ENCODE results near the gene CCDC40.

CCDC40 gene

GRCh38 chr17:80119271-80119791 lies 82.9 kb downstream of the CCDC40 start:
- no peak for DNase-seq

DNA sequence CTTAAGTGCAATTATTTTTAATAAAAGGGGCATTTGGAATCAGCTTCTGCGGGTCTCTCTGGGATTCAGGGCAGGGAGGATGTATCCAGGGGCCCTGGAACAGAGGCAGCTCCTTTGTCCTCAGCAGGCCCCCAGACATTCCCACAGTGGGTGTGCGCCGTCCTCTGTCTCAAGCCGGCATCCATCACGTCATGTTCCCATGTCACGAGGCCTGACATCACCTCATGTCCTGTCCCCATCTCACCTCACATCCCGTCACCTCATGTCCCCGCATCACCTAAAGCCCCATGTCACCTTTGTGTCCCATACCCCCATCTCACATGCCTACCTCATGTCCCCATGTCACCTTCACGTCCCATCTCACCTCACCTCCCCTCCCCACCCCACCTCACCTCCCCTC lies 83.4 kb downstream of the CCDC40 start:
- DNase-seq: no peak

GRCh38 chr17:80122026-80122575 lies 85.7 kb downstream of the CCDC40 start:
- no peak for DNase-seq

DNA sequence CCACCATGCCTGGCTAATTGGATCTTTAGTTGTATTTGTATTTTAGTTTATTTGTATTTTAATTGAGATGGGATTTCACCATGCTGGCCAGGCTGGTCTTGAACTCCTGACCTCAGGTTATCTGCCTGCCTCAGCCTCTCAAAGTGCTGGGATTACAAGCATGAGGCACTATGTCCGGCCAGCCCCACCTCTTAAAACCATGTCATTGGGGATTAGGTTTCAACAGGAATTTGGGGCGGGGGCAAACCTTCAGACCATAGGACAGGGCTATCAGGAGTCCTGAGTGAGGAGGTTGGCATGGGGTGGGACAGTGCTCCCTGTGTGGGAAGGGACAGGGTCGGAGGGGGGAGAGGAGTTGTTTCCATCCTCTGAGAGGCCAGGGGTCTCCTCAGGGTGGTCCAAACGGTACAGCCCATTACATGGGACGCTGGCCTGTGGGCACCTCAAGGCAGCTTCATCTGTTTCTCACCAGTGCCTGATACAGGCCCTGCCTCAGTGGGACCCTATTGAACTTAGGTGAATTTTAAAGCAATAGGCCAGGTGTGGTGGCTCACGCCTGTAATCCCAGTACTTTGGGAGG lies 86.6 kb downstream of the CCDC40 start:
- no peak for DNase-seq

GRCh38 chr17:80123791-80124190 lies 87.3 kb downstream of the CCDC40 start:
- DNase-seq: no peak

DNA sequence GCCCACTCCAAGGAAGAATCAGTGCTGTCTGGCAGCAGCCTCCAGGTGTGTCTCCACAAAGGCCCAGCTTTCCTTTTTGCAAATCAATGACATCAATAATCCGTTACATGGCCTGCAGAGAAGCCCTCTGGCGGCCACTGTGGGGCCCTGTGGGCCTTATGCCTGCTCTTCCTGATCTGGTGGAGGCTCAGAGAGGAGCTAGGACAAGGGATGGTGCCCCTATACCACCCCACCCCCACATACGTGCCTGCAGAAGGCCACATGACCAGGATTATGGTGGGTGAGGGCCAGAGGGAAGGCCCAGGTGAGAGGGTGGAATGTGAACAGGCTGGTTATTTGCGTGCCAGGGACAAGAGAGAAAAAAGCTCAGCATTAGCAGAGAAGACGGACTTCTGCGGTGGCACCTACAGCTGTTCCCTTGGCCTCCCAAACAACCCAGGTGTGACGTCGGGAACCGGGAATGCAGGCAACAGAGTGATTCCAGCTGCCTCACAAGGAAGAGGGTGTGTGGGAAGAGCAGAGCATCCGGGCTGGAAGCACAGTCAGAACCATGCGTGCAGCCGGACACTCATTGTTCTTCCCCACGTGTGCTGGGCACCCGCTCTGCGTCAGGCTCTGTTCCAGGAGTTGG lies 88.0 kb downstream of the CCDC40 start:
- DNase-seq: no peak

- no peak for DNase-seq
Observed at GRCh38 chr17:80125656-80126448, 89.4 kb downstream of the CCDC40 start.

DNA sequence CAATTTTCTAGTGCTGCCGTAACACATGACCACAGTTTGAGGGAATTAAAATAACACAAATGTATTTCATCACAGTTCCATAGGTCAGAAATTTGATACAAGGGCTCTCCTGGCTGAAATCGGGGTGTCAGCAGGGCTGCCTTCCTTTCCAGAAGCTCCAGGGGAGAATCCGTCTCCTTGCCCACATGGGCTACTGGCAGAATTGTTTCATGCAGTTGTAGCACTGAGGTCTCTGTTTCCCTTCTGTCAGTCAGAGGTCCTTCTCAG lies 89.9 kb downstream of the CCDC40 start:
- no peak for DNase-seq

GRCh38 chr17:80129006-80129565 lies 92.6 kb downstream of the CCDC40 start:
- DNase-seq: no peak

DNA sequence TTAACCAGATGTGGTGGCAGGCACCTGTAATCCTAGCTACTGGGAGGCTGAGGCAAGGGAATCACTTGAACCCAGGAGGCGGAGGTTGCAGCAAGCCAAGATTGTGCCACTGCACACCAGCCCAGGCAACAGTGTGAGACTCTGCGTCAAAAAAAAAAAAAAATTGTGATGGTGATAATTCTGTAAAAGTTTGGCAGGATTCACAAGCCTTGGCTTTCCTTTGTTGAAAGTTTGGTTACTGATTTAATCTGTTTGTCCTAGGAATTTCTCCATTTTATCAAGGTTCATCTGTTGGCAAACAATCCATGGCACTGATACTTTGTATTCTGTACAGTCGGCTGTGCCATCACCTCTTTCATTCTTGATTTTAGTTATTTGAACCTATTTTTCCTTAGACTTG lies 94.5 kb downstream of the CCDC40 start:
- no peak for DNase-seq

- DNase-seq: no peak
Observed at GRCh38 chr17:80132906-80133625, 96.6 kb downstream of the CCDC40 start.

GRCh38 chr17:80133626-80133970 lies 97.2 kb downstream of the CCDC40 start:
- no peak for DNase-seq

- no peak for DNase-seq
Observed at GRCh38 chr17:80137131-80137530, 100.7 kb downstream of the CCDC40 start.

DNA sequence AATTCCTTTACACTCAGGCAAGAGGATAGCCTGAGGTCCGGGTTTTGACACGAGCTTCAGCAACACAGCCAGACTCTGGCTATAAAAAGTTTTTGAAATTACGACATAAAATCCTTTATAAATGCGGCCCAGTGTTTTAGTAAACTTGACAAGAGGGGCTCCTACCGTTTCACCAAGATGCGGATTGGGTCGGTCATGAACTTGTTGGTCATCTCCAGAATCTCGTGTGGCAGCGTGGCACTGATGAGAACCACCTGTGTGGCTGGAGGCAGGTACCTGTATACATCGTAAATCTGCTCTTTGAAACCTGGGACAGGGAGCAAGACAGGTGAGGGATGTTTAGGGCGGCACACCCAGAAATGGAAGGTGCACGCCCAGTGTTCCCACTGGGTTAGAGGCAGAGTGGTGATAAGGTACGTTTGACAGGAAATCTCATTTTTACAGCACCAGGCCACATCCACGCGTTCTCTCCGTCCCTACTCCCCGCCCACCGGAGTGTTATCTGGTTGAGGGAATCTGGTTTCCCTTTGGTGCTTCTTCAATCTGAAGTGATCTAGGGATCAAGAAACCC lies 102.5 kb downstream of the CCDC40 start:
- no peak for DNase-seq

- no peak for DNase-seq
Observed at GRCh38 chr17:80141463-80142165, 105.2 kb downstream of the CCDC40 start.

- no peak for DNase-seq
Observed at GRCh38 chr17:80142929-80143328, 106.5 kb downstream of the CCDC40 start.

DNA sequence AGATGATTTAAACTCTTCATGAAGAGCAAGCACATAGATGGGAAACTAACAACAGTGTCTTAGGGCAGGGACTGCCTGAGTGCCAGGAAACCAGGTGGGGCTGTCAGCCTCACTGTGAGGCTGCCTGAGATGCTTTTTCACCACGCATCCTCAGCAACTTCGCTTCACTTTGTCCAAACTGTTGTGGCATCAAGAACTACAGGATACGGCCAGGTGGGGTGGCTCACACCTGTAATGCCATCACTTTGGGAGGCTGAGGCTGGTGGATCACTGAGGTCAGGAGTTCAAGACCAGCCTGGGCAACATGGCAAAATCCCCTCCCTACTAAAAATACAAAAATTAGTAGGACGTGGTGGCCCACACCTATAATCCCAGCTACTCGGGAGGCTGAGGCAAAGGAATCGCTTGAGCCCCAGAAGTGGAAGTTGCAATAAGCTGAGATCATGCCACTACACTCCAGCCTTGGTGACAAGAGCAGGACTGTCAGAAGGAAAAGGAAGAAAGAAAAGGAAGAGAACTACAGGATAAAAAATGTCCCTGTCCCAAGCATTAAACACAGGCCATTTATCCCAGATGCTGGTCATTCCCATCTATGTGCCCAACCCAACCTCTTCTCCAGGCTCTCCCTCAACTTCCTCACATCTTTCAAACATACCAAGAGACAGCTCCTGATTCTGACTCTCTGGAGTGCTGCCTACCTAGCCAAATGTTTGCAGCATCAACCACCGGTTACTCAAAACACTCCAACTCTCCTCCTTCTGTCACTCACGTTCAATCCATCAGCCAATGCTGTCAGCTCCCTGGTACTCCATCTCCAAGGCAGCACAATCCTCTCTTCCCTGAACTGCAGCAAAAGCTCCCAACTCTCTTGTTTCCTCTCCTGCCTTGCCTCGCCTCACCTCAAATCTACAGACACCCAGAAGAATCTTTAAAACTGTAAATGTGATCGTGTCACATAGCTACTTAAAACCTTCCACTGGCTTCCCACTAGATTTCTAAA lies 108.9 kb downstream of the CCDC40 start:
- no peak for DNase-seq

- DNase-seq: no peak
Observed at GRCh38 chr17:80146121-80147034, 109.9 kb downstream of the CCDC40 start.

DNA sequence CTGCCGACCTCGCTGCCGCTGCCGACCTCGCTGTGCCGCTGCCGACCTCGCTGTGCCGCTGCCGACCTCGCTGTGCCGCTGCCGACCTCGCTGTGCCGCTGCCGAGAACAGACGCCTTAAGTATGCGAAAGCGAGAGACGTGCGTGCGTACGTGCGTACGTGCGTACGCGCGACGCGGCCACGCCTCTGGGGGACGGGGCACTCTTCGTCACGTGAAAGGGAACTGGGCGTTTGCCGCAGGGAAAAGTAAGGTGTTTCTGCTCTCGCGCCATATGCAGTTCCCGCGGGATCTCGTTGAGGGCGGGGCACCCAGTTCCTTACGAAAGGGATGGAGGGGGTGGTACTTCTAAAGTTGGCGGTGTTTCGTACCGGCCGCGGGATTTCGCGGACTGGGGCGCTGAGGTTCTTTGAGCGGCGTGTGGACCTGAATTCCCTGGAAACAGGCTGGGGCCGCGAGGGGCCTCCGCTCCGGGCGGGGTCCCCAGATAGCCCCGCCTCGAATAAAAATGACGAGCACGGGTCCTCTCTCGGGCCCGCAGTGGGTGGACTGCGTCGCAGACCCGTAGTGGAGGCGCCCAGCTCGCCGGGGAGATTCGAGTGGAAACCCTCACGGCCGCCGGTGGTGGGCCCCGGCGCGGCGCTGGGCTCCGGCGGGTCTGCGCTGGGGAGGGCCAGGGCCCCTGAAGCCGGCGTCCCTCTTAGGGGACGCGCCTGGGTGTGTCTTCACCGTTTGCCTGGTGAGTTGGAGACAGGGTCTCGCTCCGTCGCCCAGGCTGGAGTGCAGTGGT lies 110.8 kb downstream of the CCDC40 start, which contains the start of gene EIF4A3:
EIF4A3 (minus strand) TSS at position 94 of the 788 bp plus-strand sequence. CDS start 167 bp downstream, outside the sequence.
- peak; percentile 89 to 99 for DNase-seq
